Dedifferentiated amniotic fluid mesenchymal stem cell (primary cell): ENCODE results near the gene OPTN.
A peak's percentile ranks its signal among the peaks of the same experiment; 100 is the strongest.
"Not testable (repeated sequence)": the region's sequence is repeated elsewhere in the genome, so short reads cannot be mapped to it uniquely, and the experiment has no call there.

Experiments used
- DNase-seq: peaks from one replicate; pipeline ENCODE4 v3.0.0-alpha.2; 2016; ENCODE audit errors: extremely low spot score

The OPTN gene

DNA sequence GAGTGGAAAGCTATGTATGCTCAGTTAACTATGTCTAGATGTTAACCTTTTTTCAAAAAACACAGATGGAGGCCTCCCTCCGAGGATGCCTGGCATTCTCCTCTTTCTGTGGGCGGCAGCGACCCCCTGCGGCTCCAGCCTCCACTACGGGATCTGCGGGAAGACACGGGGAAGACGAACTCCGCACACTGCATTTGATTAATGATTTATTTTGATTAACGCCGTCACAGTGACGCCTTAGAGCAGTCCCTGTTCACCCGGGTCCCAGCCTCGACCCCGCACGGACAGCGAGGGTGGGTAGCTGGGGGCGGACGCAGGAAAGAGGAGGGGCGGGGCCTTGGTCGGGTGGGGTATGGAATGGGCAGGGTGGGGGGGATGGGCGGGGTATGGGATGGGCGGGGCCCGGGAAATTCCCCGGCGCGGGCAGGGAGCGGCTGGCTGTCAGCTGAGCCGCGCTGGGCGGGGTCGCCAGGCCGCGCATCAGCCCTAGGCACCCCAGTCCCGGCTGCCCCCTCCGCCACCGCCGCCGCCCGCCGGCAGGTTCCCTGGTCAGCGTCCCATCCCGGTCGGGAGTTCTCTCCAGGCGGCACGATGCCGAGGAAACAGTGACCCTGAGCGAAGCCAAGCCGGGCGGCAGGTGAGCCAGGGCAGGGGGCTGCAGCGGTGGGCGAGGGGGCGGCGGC is at the start of gene OPTN:
Gene OPTN (plus strand): TSS at position 498 of the 683 bp plus-strand sequence. CDS start 8,960 bp downstream, outside the sequence.
- peak; percentile 77 for DNase-seq

GRCh38 chr10:13051126-13051694 is 48.8 kb upstream of the OPTN start:
- no peak for DNase-seq

- not testable (repeated sequence) for DNase-seq
Observed at GRCh38 chr10:13053208-13053607, 46.8 kb upstream of the OPTN start.

DNA sequence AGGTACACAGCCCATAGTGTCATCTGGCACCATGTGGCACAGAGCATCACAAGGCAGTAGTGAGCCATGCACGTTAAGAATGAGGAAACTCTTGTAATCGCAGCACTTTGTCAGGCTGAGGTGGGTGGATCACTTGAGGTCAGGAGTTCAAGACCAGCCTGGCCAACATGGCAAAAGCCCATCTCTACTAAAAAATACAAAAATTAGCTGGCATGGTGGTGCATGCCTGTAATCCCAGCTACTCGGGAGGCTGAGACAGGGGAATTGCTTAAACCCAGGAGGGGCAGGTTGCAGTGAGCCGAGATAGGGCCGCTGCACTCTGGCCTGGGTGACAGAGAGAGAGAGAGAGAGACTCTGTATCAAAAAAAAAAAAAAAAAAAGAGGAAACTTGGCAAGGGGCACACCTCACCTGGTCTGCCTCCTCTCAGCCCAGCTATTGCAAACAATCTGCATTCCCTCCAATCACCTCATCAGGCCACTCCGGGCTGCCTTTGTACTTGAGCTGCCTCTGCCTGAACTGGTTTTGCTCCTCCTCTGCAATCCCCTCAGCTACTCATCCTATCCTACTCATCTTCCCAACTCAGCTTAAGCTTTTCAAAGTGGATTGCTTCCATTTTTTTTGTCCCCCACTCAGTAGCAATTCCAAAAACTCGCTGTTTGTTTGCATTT is 46.0 kb upstream of the OPTN start:
- no peak for DNase-seq

- DNase-seq: no peak
Observed at GRCh38 chr10:13054844-13055243, 45.1 kb upstream of the OPTN start.

- peak; percentile 32 for DNase-seq
Observed at GRCh38 chr10:13056456-13057077, 43.4 kb upstream of the OPTN start.

- no peak for DNase-seq
Observed at GRCh38 chr10:13062803-13063202, 37.2 kb upstream of the OPTN start.

- DNase-seq: no peak
Observed at GRCh38 chr10:13066527-13066926, 33.4 kb upstream of the OPTN start.

- no peak for DNase-seq
Observed at GRCh38 chr10:13067431-13067830, 32.5 kb upstream of the OPTN start.

DNA sequence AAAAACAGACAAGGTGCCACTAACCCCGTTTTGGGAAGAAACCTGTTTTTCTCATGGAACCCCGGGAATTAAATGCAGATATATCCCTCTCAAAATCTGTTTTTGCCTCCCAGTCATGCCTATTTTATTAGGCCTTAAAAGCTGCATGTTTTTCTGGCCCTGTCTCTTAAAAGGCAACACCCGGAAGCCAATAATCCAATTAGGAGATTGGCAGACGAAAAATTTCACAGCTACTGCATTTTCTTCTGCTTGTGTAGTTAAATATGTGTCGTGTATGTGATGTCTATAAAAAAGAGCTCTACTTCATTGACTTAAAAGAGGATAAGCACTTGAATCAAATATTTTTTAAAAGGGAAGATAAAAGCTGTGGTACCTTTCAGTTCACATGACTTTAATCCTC is 31.9 kb upstream of the OPTN start:
- no peak for DNase-seq

- DNase-seq: no peak
Observed at GRCh38 chr10:13068484-13068883, 31.5 kb upstream of the OPTN start.

GRCh38 chr10:13072339-13072738 is 27.6 kb upstream of the OPTN start:
- DNase-seq: no peak

- DNase-seq: peak; percentile 63
Observed at GRCh38 chr10:13074563-13075451, 25.2 kb upstream of the OPTN start.

DNA sequence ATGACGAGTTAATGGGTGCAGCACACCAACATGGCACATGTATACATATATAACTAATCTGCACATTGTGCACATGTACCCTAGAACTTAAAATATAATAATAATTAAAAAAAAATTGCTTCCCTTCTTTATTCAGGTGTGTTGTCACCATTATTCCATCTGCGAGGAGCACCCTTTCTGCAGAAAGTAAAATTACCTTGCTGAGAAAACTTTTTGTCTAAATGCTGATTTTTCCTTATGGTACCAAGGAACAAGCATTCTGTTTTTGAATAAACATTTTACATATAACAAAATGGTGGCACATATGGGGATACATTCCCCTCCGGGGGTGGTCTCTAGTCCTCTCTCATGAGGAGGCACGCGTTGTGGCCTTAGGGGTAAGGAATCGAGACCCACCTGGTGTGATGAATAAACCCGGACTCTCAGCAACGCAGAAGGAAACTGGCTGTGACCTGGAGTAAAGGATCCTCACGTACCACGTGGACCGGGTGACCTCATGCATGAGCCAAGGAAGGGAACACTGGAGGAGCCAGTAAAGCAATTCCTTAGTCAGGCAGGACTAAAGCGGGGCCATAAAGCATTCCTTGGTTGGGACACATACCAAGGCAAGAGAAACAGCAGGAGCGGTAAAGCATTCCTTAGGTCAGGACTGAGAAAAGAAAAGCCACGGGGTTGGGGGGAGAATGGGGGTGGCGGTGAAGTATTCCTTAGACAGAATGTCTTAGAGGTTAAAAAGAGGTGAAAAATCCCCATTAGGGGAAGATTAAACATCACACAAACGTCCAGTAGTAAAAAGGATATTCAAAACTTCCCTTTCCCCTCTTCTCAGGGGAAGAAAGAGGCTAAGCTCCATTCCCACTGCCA is 20.8 kb upstream of the OPTN start:
- no peak for DNase-seq

DNA sequence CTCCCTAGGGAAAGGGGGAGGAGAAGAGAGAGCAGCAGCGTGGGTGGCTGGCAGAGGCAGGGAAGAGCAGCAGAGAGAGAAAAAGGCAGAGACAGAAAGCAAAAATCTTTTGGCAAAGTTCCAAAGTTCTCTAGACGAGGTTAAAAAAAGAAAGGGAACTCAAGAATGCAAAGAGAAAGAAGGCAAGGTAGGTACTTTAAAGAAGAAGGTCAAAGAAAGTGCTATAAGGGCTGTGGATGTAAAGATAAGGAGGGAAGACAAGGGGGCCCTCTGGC is 20.2 kb upstream of the OPTN start:
- DNase-seq: no peak

DNA sequence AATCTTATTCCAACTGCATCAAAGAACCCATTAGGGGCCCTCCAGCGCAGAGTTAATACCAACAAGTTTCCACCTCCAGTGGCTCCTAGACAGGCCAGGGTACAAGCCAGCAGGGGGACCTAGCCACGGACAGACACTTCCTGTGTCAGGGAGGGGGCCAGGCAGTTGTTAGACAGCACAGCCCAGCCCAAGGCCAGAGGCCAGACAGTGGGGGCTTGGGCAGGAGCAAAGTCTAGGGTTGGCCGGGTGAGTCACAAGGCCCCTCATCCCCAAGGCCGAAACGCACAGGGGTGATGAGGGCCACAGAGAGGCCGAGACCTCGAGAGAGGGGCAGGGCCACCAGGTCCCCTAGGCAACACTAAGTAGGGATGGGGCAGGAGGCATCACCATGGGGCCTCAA is 19.3 kb upstream of the OPTN start:
- DNase-seq: no peak

GRCh38 chr10:13083700-13084099 is 16.3 kb upstream of the OPTN start:
- DNase-seq: not testable (repeated sequence)

DNA sequence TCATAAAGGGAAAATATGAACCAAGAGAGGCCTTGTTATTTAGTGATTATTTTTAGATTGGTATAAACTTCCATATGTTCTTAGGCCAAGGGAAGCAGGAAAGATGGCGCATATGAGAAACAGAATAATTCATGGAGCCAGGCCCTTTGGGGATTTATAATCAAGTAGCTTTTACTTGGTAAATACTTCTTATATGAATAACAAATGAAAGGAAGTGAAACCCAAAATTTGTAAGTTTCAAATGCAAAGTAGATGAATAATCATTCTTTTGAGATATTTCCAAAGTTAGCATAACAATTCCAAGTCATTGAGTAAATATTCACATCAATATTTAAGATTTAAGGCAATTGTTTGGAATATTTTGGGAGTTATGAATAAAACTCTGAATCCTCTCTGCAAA is 13.9 kb upstream of the OPTN start:
- DNase-seq: no peak

GRCh38 chr10:13087601-13087985 is 12.4 kb upstream of the OPTN start:
- DNase-seq: no peak

DNA sequence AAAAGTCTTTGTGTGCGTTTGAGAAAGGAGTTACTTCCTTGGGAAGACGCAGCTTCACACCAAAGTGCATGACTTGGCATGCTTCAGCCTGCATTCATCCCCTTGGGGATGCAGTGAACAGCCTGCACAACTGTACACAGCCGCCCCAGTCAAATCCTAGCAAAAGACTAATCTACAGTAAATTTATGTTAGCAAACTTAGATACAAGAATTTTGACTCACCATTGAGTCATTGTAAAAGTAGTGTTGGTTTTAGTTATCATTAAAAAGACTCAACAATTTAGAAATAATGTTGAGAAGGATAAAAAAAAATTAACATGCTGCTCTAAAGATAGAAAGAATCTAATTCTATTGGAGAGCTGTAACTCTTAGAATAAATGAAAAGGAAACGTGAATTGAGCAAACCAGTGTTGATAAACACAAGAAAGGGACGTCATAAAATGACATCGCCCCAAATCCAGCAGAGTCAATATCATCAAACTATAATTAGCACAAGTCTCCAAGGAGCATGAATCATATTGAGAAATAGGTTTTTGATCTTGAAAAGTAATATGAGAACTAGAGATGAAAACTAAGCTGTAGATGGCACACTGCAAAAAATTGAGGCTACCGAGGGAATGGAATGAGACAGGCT is 11.9 kb upstream of the OPTN start:
- DNase-seq: peak; percentile 66

GRCh38 chr10:13089345-13089744 is 10.6 kb upstream of the OPTN start:
- DNase-seq: no peak
